ENCODE measurements around the gene DRAXIN. TPM values are rescaled to one million over a fixed set of nuclear protein-coding genes. Genes with fewer than 3 reads are reported as not detected.

DRAXIN gene
- total RNA-seq, 2 donors from 2014 or later = 0.35 TPM; not detected in 1

DNA sequence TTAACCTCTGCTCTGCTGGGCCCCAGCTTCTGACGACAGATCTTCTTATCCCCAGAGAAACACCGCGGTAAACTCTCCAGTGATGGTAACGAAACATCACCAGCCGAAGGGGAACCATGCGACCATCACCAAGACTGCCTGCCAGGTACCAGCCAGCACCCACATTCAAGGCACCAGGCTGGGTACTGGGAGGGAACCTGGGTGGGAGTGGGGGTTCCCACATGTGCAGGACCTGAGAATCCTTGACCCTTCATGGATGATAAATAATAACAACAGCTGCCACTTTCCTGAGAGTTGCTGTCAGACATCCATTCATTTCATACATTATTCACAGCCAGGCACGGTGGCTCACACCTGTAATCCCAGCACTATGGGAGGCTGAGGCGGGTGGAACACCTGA, 20.8 kb downstream of the DRAXIN start:
- H3K36me3 ChIP-seq = no peaks in the 10 kb centered on the region
- no peaks in the 10 kb centered on the region for H3K9me3 ChIP-seq
- peaks cover 4% of the 10 kb centered on the region for H3K27me3 ChIP-seq (replicated peaks; ENCODE audit: insufficient read depth)
- DNase-seq (ENCODE audit: low spot score) = no peak
- ATAC-seq (ENCODE audit: insufficient number of reproducible peaks, low FRiP score, low read depth) = no peak
- no peak overlapping the region for H3K27ac ChIP-seq
- TF ChIP-seq, protein P1, sequence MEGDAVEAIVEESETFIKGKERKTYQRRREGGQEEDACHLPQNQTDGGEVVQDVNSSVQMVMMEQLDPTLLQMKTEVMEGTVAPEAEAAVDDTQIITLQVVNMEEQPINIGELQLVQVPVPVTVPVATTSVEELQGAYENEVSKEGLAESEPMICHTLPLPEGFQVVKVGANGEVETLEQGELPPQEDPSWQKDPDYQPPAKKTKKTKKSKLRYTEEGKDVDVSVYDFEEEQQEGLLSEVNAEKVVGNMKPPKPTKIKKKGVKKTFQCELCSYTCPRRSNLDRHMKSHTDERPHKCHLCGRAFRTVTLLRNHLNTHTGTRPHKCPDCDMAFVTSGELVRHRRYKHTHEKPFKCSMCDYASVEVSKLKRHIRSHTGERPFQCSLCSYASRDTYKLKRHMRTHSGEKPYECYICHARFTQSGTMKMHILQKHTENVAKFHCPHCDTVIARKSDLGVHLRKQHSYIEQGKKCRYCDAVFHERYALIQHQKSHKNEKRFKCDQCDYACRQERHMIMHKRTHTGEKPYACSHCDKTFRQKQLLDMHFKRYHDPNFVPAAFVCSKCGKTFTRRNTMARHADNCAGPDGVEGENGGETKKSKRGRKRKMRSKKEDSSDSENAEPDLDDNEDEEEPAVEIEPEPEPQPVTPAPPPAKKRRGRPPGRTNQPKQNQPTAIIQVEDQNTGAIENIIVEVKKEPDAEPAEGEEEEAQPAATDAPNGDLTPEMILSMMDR (IDR thresholded peaks at IDR 0.05) = no peak
- no peak overlapping the region for H3K4me3 ChIP-seq
- peaks cover 0 to 5% of the 10 kb centered on the region in 2 donors for H3K4me1 ChIP-seq (ENCODE audit: control insufficient read depth in 1 of 2, low read depth in 2 of 2)

DNA sequence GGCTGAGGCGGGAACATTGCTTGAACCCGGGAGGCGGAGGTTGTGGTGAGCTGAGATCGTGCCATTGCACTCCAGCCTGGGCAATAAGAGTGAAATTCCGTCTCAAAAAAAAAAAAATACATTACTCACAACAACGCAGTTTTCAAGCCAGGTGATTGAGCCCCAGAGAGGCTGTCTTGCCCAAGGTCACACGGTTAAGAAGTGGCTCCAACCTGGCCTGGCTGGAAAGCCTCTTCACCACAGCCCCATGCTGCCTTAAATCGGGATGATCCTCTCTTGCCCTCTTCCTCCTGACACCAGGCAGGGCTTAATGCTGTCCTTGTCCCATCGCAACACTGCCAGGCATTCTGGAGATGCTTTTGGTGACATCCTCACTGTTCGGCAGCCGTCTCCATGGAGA, 21.6 kb downstream of the DRAXIN start:
- ATAC-seq (ENCODE audit: insufficient number of reproducible peaks, low FRiP score, low read depth) (no peak), DNase-seq (ENCODE audit: low spot score) (no peak)
- Histone ChIP-seq H3K36me3 (no peaks in the 10 kb centered on the region), H3K4me1 (ENCODE audit: control insufficient read depth in 1 of 2, low read depth in 2 of 2) (no peaks in the 10 kb centered on the region), H3K4me3 (no peak overlapping the region), H3K27me3 (replicated peaks; ENCODE audit: insufficient read depth) (peaks cover 4% of the 10 kb centered on the region), H3K9me3 (no peaks in the 10 kb centered on the region), H3K27ac (no peak overlapping the region)
- TF ChIP-seq, protein P1 (IDR thresholded peaks at IDR 0.05) = no peak

DNA sequence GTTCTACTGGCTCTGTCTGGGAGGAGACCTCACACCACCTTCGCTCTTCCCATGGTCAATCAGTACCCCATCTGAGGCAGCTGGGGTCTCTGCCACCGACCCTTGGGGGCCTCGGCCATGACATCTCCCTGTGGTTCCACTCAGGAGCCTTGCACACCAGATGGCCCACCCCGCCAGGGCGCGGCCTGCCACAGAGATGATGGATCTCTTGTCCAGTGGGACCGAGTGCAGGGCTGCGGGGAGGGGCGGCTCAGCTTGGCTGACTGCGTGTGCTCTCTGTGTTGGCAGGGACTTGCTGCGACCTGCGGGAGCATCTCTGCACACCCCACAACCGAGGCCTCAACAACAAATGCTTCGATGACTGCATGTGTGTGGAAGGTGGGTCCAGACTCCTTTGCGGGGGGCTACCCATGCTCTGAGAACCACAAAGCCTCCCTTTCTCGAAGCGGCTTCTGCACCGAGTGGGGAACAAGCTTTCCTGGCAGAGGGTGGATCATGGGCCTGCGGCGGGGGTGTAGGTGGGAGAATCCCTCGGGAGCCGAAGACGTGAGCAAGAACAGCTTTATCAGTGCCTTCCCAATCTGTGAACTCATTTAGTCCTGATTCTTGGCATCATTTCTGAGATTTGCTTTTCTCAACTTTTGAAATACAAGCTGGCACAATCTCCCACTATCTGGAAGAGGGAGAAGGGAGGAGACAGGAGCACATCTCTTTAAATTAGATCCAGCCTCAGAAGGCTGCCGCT, 23.5 kb downstream of the DRAXIN start:
- TF ChIP-seq, protein P1 (IDR thresholded peaks at IDR 0.05) = no peak
- Histone ChIP-seq H3K27ac (no peak overlapping the region), H3K4me3 (no peak overlapping the region), H3K9me3 (no peaks in the 10 kb centered on the region), H3K27me3 (replicated peaks; ENCODE audit: insufficient read depth) (peaks cover 4% of the 10 kb centered on the region), H3K4me1 (ENCODE audit: control insufficient read depth in 1 of 2, low read depth in 2 of 2) (peaks cover 0 to 8% of the 10 kb centered on the region in 2 donors), H3K36me3 (no peaks in the 10 kb centered on the region)
- no peak for DNase-seq (ENCODE audit: low spot score)
- no peak for ATAC-seq (ENCODE audit: insufficient number of reproducible peaks, low FRiP score, low read depth)

DNA sequence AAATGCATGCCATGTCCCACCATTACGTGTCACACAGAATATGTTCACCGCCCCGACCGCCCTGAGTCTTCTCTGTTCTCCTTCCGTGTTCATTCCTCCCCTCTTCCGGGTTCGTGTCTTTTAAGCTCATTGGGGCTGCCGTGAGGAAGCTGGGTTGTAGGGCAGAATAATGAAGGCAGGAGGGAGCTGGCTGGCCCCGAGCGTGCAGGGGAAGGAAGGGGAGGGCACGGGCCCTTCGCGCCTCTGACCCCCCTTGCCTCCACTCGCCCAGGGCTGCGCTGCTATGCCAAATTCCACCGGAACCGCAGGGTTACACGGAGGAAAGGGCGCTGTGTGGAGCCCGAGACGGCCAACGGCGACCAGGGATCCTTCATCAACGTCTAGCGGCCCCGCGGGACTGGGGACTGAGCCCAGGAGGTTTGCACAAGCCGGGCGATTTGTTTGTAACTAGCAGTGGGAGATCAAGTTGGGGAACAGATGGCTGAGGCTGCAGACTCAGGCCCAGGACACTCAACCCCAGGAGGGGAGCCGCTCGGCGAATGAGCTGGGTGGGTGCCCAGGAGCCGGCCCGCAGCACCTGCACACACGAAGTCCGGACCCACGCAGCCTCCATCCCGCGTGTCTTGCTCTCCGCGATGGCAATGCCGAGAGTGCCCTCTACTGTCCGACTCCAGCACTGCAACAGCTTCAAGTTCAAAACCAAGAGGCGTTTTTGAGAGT, 28.0 kb downstream of the DRAXIN start:
- peaks cover 0 to 32% of the 10 kb centered on the region in 2 donors for H3K4me1 ChIP-seq (ENCODE audit: control insufficient read depth in 1 of 2, low read depth in 2 of 2)
- H3K36me3 ChIP-seq = no peaks in the 10 kb centered on the region
- no peaks in the 10 kb centered on the region for H3K9me3 ChIP-seq
- TF ChIP-seq, protein P1 (IDR thresholded peaks at IDR 0.05) = peak; percentile 91
- ATAC-seq (ENCODE audit: insufficient number of reproducible peaks, low FRiP score, low read depth) (no peak), DNase-seq (ENCODE audit: low spot score) (peak; percentile 63)
- H3K27me3 ChIP-seq (replicated peaks; ENCODE audit: insufficient read depth) = no peaks in the 10 kb centered on the region
- H3K27ac ChIP-seq = peak overlapping the region in 1 of 2 donors; percentile 32
- H3K4me3 ChIP-seq = peak overlapping the region; percentile 66

DNA sequence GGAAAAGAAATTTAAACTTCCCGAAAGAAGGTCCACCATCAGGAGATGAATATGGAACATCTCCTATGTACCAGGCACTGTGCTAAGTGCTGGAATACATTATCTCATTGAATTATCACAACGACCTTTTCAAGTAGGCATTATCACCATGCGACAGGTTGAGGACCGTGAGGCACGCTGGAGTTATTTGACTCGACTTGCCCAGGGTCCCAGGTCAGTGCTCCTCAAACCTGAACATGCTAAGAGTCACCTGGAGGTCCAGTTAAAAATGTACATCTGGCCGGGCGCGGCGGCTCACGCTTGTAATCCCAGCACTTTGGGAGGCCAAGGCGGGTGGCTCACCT, 28.5 kb downstream of the DRAXIN start:
- Histone ChIP-seq H3K27me3 (replicated peaks; ENCODE audit: insufficient read depth) (no peaks in the 10 kb centered on the region), H3K4me3 (no peak overlapping the region), H3K27ac (no peak overlapping the region), H3K9me3 (no peaks in the 10 kb centered on the region), H3K4me1 (ENCODE audit: control insufficient read depth in 1 of 2, low read depth in 2 of 2) (peaks cover 0 to 32% of the 10 kb centered on the region in 2 donors), H3K36me3 (no peaks in the 10 kb centered on the region)
- no peak for DNase-seq (ENCODE audit: low spot score)
- TF ChIP-seq, protein P1 (IDR thresholded peaks at IDR 0.05) = no peak
- no peak for ATAC-seq (ENCODE audit: insufficient number of reproducible peaks, low FRiP score, low read depth)

Measured in thoracic aorta (tissue), 2 donors.